HG03439 (cell line): ENCODE results near the gene TBCCD1.
A peak's percentile ranks its signal among the peaks of the same experiment; 100 is the strongest.
"Not testable (repeated sequence)": the region's sequence is repeated elsewhere in the genome, so short reads cannot be mapped to it uniquely, and the experiment has no call there.

Experiments
- ATAC-seq: cut with Tn5 transposase; IDR thresholded peaks from one replicate; pipeline ENCODE4 v1.9.1; 2021; ENCODE audit warnings: mild to moderate bottlenecking, moderate library complexity; ENCODE audit not compliant: unreplicated experiment

Gene TBCCD1

GRCh38 chr3:186598108-186598784 lies 31.1 kb upstream of the TBCCD1 start:
- ATAC-seq, result no peak

GRCh38 chr3:186596568-186597287 lies 29.6 kb upstream of the TBCCD1 start:
- ATAC-seq, result no peak

- ATAC-seq, result no peak
Measured at GRCh38 chr3:186594591-186595113, 27.5 kb upstream of the TBCCD1 start.

- ATAC-seq, result no peak
Measured at GRCh38 chr3:186593862-186594261, 26.7 kb upstream of the TBCCD1 start.

- ATAC-seq, result no peak
Measured at GRCh38 chr3:186592682-186593081, 25.5 kb upstream of the TBCCD1 start.

- no peak for ATAC-seq
Measured at GRCh38 chr3:186590580-186591295, 23.6 kb upstream of the TBCCD1 start.

- ATAC-seq, result no peak
Measured at GRCh38 chr3:186589856-186590579, 22.9 kb upstream of the TBCCD1 start.

- no peak for ATAC-seq
Measured at GRCh38 chr3:186589121-186589520, 22.0 kb upstream of the TBCCD1 start.

- no peak for ATAC-seq
Measured at GRCh38 chr3:186588632-186589031, 21.5 kb upstream of the TBCCD1 start.

- ATAC-seq, result no peak
Measured at GRCh38 chr3:186587183-186587582, 20.0 kb upstream of the TBCCD1 start.

GRCh38 chr3:186586245-186586644 lies 19.1 kb upstream of the TBCCD1 start:
- ATAC-seq, result not testable (repeated sequence)

GRCh38 chr3:186583831-186584230 lies 16.7 kb upstream of the TBCCD1 start:
- ATAC-seq, result no peak

GRCh38 chr3:186582541-186582940 lies 15.4 kb upstream of the TBCCD1 start:
- no peak for ATAC-seq

- no peak for ATAC-seq
Measured at GRCh38 chr3:186580785-186581184, 13.6 kb upstream of the TBCCD1 start.

- ATAC-seq, result no peak
Measured at GRCh38 chr3:186577521-186577920, 10.4 kb upstream of the TBCCD1 start.

- ATAC-seq, result no peak
Measured at GRCh38 chr3:186571644-186572013, 4.5 kb upstream of the TBCCD1 start.

- ATAC-seq, result no peak
Measured at GRCh38 chr3:186570941-186571643, 4.0 kb upstream of the TBCCD1 start.

GRCh38 chr3:186570096-186570940 lies 3.2 kb upstream of the TBCCD1 start, which contains the start of gene DNAJB11:
Gene DNAJB11 (plus strand): TSS chr3:186570720. CDS start chr3:186570898, 178 bp downstream.
- peak; percentile 84 for ATAC-seq

GRCh38 chr3:186569779-186570095 lies 2.6 kb upstream of the TBCCD1 start:
- no peak for ATAC-seq

GRCh38 chr3:186569361-186569760 lies 2.2 kb upstream of the TBCCD1 start:
- ATAC-seq, result not testable (repeated sequence)
